Thyroid gland (tissue), 4 donors: ENCODE measurements around the gene GOLT1B.

Experiments
- POLR2A ChIP-seq, 2 donors: fragments of 450-650 bp; IDR thresholded peaks; one replicate each; pipeline ENCODE4 v1.6.1; 2017; ENCODE audit warnings: antibody characterized with exemption in 2 of 2, mild to moderate bottlenecking in 2 of 2, moderate library complexity in 1 of 2
- TF ChIP-seq, protein P1 (sequence below), 6 experiments: fragments of 200-600 bp in 3 of 6; fragments of 450-650 bp in 3 of 6; sonication (generic) in 3 of 6; IDR thresholded peaks; one replicate each; pipeline ENCODE4 v1.5.1; 2016 to 2019; ENCODE audit warnings: antibody characterized with exemption in 6 of 6, mild to moderate bottlenecking in 2 of 6, inconsistent platforms in 1 of 6, moderate library complexity in 1 of 6

DNA sequence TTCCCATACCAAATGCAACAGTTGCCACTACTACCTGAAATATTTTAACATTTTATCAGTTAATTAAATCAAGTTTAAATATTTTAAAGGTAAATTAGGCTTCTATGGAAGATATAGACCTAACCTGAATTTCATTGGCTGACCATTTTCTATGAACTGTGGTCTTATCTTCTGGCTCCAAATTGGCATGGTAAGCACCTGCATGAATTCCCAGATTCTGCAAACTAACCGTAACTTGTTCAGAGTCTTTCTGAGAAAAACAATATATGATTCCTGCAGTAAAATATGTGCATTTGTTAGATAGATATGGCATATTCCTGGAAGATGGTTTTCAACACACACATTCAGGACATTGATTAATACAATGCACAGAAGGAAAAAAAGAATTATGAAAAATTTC lies 26.0 kb upstream of the GOLT1B start:
- TF ChIP-seq, protein P1, sequence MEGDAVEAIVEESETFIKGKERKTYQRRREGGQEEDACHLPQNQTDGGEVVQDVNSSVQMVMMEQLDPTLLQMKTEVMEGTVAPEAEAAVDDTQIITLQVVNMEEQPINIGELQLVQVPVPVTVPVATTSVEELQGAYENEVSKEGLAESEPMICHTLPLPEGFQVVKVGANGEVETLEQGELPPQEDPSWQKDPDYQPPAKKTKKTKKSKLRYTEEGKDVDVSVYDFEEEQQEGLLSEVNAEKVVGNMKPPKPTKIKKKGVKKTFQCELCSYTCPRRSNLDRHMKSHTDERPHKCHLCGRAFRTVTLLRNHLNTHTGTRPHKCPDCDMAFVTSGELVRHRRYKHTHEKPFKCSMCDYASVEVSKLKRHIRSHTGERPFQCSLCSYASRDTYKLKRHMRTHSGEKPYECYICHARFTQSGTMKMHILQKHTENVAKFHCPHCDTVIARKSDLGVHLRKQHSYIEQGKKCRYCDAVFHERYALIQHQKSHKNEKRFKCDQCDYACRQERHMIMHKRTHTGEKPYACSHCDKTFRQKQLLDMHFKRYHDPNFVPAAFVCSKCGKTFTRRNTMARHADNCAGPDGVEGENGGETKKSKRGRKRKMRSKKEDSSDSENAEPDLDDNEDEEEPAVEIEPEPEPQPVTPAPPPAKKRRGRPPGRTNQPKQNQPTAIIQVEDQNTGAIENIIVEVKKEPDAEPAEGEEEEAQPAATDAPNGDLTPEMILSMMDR (IDR thresholded peaks at IDR 0.05): no peak
- TF ChIP-seq POLR2A (IDR thresholded peaks at IDR 0.05): no peak
